Astrocyte (in vitro differentiated cells and primary cell): Measurements from ENCODE around the gene CNTNAP4.

Experiments used
- CTCF ChIP-seq: IDR thresholded peaks from 2 replicates; pipeline ENCODE4 v1.5.1; 2011; ENCODE audit warnings: low read depth, mild to moderate bottlenecking, inconsistent platforms, low read length, moderate library complexity; ENCODE audit not compliant: insufficient read depth
- EZH2 ChIP-seq: IDR thresholded peaks from 2 replicates; pipeline ENCODE4 v1.6.1; 2012; ENCODE audit warnings: mild to moderate bottlenecking, low read length, inconsistent platforms; ENCODE audit not compliant: insufficient read depth

DNA sequence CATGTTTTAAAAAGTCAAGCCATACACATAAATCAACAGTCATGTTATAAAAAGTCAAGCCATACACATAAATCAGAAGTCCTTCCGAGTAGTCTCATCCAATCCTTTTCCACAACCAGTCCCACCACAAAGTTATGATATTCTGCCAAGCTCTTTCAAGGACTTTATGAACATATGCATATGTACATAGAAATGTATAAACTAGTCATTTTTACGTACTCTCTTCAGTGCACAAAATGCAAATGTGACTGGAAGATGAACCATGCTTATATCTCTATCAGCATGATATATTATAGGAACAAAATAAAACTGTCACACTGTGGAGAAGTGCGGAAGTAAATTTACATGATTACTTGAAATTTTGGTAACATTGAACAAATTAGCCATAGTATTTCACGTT is 200.9 kb downstream of the CNTNAP4 start:
- no peak for TF ChIP-seq CTCF
- no peak for TF ChIP-seq EZH2
